Kidney (tissue), 14 donors: ENCODE measurements around the gene CACNB1. TPM values are rescaled to one million over a fixed set of nuclear protein-coding genes. Genes with fewer than 3 reads are reported as not detected.

Experiments
- DNase-seq, 5 donors: peaks; one replicate each; pipeline ENCODE4 v3.0.0-alpha.2; 2013 to 2020
- FAIRE-seq: peaks from 2 replicates; lab custom pipeline; 2012; peaks lifted over from hg19 to GRCh38; lab: Jason Lieb, UNC
- H3K27ac ChIP-seq, 2 donors: one replicate each; pipeline ENCODE4 v1.7.0; 2013; ENCODE audit warnings: low read depth in 2 of 2, low read length in 2 of 2, inconsistent platforms in 1 of 2
- H3K27me3 ChIP-seq: one replicate; pipeline ENCODE4 v1.7.1; 2013; ENCODE audit warnings: low read length, inconsistent platforms; ENCODE audit not compliant: control insufficient read depth, insufficient read depth
- H3K36me3 ChIP-seq, 3 donors: one replicate each; pipeline versions ENCODE4 v1.7.0 to v1.7.1; 2013; ENCODE audit warnings: low read length in 3 of 3, control low read depth in 1 of 3, inconsistent platforms in 1 of 3; ENCODE audit not compliant: insufficient read depth in 3 of 3, control insufficient read depth in 2 of 3
- H3K4me1 ChIP-seq, 3 donors: one replicate each; pipeline versions ENCODE4 v1.7.0 to v1.7.1; 2013; ENCODE audit warnings: low read length in 3 of 3, inconsistent platforms in 1 of 3, low read depth in 1 of 3; ENCODE audit not compliant: control insufficient read depth in 2 of 3, insufficient read depth in 2 of 3
- H3K4me3 ChIP-seq, 3 donors: one replicate each; pipeline versions ENCODE4 v1.7.0 to v1.8.1; 2013; ENCODE audit warnings: low read length in 3 of 3, control low read depth in 1 of 3, inconsistent platforms in 1 of 3
- H3K9ac ChIP-seq, 3 donors: one replicate each; pipeline versions ENCODE4 v1.7.0 to v1.7.1; 2013; ENCODE audit warnings: low read length in 3 of 3, control low read depth in 1 of 3, inconsistent platforms in 1 of 3
- H3K9me3 ChIP-seq, 3 donors: one replicate each; pipeline versions ENCODE4 v1.7.0 to v1.7.1; 2013; ENCODE audit warnings: low read length in 3 of 3, control low read depth in 1 of 3, inconsistent platforms in 1 of 3; ENCODE audit not compliant: control insufficient read depth in 2 of 3, insufficient read depth in 1 of 3
- CTCF ChIP-seq: IDR thresholded peaks from 3 replicates; pipeline ENCODE4 v1.5.1; 2012; ENCODE audit warnings: mild to moderate bottlenecking, moderate library complexity, borderline replicate concordance; ENCODE audit not compliant: insufficient read depth; ENCODE audit errors: extremely low read depth
- intact Hi-C: fragments of 100-400 bp; cut with DNase I; formaldehyde crosslinking; loops from one replicate; pipeline ENCODE4 v1.11.1; 2022
- polyA plus RNA-seq: library from polyadenylated mRNA; stranded (reverse); fragments of 350-450 nt; fragmentation: Illumina TruSeq; extraction: RNeasy Lipid Tissue Mini Kit (QIAGEN cat#74804); gene quantifications from one replicate; pipeline ENCODE4 v1.2.3, GENCODE V29; 2014; ENCODE audit warnings: low read depth, low replicate concordance; ENCODE audit not compliant: insufficient read depth
- total RNA-seq: library from RNA; stranded (reverse); fragmentation: NEBNext Ultra II Directional; extraction: Animal tissue kit (Norgen Biotek cat#: 25700); gene quantifications from one replicate; pipeline ENCODE4 v1.2.1, GENCODE V29; 2021
- donor health status: control.
- donor health status: control.
- donor health status: control.
- donor health status: control.
- donor health status: control.
- donor health status: DM: yes; HTN: yes; CAD: no.
- donor health status: Normal renal cell carcinoma (clear cell type).

Gene CACNB1
- total and polyA plus RNA-seq, 2 donors from 2014 or later: 1.4 to 9.9 TPM

GRCh38 chr17:39153599-39154051 lies 43.8 kb downstream of the CACNB1 start:
- H3K4me1 ChIP-seq: peaks cover 0 to 10% (median 8%) of the 10 kb centered on the region in 3 donors
- H3K27me3 ChIP-seq: no peaks in the 10 kb centered on the region
- no peaks in the 10 kb centered on the region for H3K9me3 ChIP-seq
- no peak for TF ChIP-seq CTCF
- H3K9ac ChIP-seq: peak overlapping the region; percentile 80 to 83 (median 80)
- peak overlapping the region; percentile 94 to 96 for H3K27ac ChIP-seq
- peak overlapping the region; percentile 86 to 90 (median 90) for H3K4me3 ChIP-seq
- intact Hi-C loops: loop anchor here (10.0 kb wide), 1 partner anchor 169 kb away; no protein-coding TSS in a partner anchor
- DNase-seq: peak; percentile 95 to 98 (median 97)
- H3K36me3 ChIP-seq: no peaks in the 10 kb centered on the region
- no peak for FAIRE-seq

- H3K4me1 ChIP-seq: peaks cover 0 to 10% (median 8%) of the 10 kb centered on the region in 3 donors
- H3K9ac ChIP-seq: peak overlapping the region in 1 of 3 donors; percentile 83
- H3K4me3 ChIP-seq: peak overlapping the region; percentile 62 to 90 (median 86)
- DNase-seq: peak in 2 of 5 donors; percentile 67 to 81
- H3K27ac ChIP-seq: peak overlapping the region; percentile 94 to 96
- no peak for TF ChIP-seq CTCF
- intact Hi-C loops: loop anchor here (10.0 kb wide), 1 partner anchor 167 kb away; no protein-coding TSS in a partner anchor
- no peaks in the 10 kb centered on the region for H3K27me3 ChIP-seq
- no peak for FAIRE-seq
- no peaks in the 10 kb centered on the region for H3K36me3 ChIP-seq
- no peaks in the 10 kb centered on the region for H3K9me3 ChIP-seq
These were observed 45.3 kb downstream of the CACNB1 start for GRCh38 chr17:39151943-39152818.

GRCh38 chr17:39151150-39151942 lies 46.1 kb downstream of the CACNB1 start, which contains the start of gene PLXDC1:
PLXDC1 (minus strand) TSS chr17:39151637; CDS start chr17:39151437, 200 bp downstream.
- Histone ChIP-seq H3K4me1 (peaks cover 0 to 10% (median 8%) of the 10 kb centered on the region in 3 donors), H3K9me3 (no peaks in the 10 kb centered on the region), H3K4me3 (peak within 1 kb of the TSS in 2 of 3 donors; percentile 62 to 86), H3K27me3 (no peaks in the 10 kb centered on the region), H3K9ac (peak within 1 kb of the TSS in 1 of 3 donors; percentile 83), H3K36me3 (no peaks in the 10 kb centered on the region), H3K27ac (peak within 1 kb of the TSS in 1 of 2 donors; percentile 96)
- TF ChIP-seq CTCF: no peak
- intact Hi-C loops: loop anchor here (10.0 kb wide), 1 partner anchor 167 kb away; no protein-coding TSS in a partner anchor
- DNase-seq (peak in 4 of 5 donors; percentile 34 to 80 (median 55)), FAIRE-seq (no peak)
